OCI-LY3 (cell line): ENCODE results near the gene TASOR.
A peak's percentile ranks its signal among the peaks of the same experiment; 100 is the strongest.

Experiments
- H2AFZ ChIP-seq: fragments of 200-600, 300-600 bp; shearing (Covaris generic); 2 replicates; pipeline ENCODE4 v1.6.0; 2014; ENCODE audit warnings: antibody characterized with exemption, low read depth, low read length
- H3K27ac ChIP-seq: fragments of 200-600, 300-600 bp; sonication (generic); 2 replicates; pipeline ENCODE4 v1.5.1; 2014; ENCODE audit warnings: mild to moderate bottlenecking, low read length, moderate library complexity, mixed read lengths
- H3K27me3 ChIP-seq: fragments of 200-600, 300-600 bp; sonication (generic); 2 replicates; pipeline ENCODE4 v1.6.1; 2014; ENCODE audit warnings: low read depth, low read length, mixed read lengths
- H3K36me3 ChIP-seq: fragments of 200-600, 300-600 bp; sonication (generic); replicated peaks from 2 replicates; pipeline ENCODE3; 2014; ENCODE audit warnings: low read depth, low read length, mixed read lengths
- H3K4me1 ChIP-seq: fragments of 300-600, 200-600 bp; sonication (generic); 2 replicates; pipeline ENCODE4 v1.6.1; 2014; ENCODE audit warnings: low read length, mixed read lengths
- H3K4me2 ChIP-seq: fragments of 200-600, 300-600 bp; sonication (generic); 2 replicates; pipeline ENCODE4 v1.6.1; 2014; ENCODE audit warnings: low read length, mixed read lengths
- H3K4me3 ChIP-seq: fragments of 300-600, 200-600 bp; sonication (generic); 2 replicates; pipeline ENCODE4 v1.5.1; 2014; ENCODE audit warnings: antibody characterized with exemption, mild to moderate bottlenecking, low read length, moderate library complexity
- H3K79me2 ChIP-seq: fragments of 300-600, 200-600 bp; shearing (Covaris generic); 2 replicates; pipeline ENCODE4 v1.6.1; 2014; ENCODE audit warnings: mild to moderate bottlenecking, low read length, mixed read lengths
- H3K9ac ChIP-seq: fragments of 300-600, 200-600 bp; shearing (Covaris generic); 2 replicates; pipeline ENCODE4 v1.6.0; 2014; ENCODE audit warnings: mild to moderate bottlenecking, low read length, moderate library complexity
- H3K9me3 ChIP-seq: fragments of 200-600, 300-600 bp; shearing (Covaris generic); 2 replicates; pipeline ENCODE4 v1.6.1; 2014; ENCODE audit warnings: low read length, mixed read lengths; ENCODE audit not compliant: insufficient read depth
- H4K20me1 ChIP-seq: fragments of 200-600, 300-600 bp; sonication (generic); 2 replicates; pipeline ENCODE4 v1.6.1; 2016; ENCODE audit warnings: low read length, mixed read lengths; ENCODE audit not compliant: insufficient read depth
- CTCF ChIP-seq: fragments of 200-600, 300-600 bp; sonication (generic); IDR thresholded peaks from 2 replicates; pipeline ENCODE4 v1.5.1; 2014; ENCODE audit warnings: antibody characterized with exemption, low read length, low read depth
- EZH2phosphoT487 ChIP-seq: fragments of 200-600 bp; shearing (Covaris generic); IDR thresholded peaks from 2 replicates; pipeline ENCODE4 v1.6.1; 2018; ENCODE audit warnings: antibody characterized with exemption, mixed run types, low read depth

Gene TASOR

GRCh38 chr3:56688191-56688590 is 5.1 kb upstream of the TASOR start:
- Histone ChIP-seq H3K4me2 (no peak overlapping the region), H3K36me3 (peaks cover 16% of the 10 kb centered on the region)

GRCh38 chr3:56684029-56684428 is 964 bp upstream of the TASOR start:
- H2AFZ ChIP-seq = no peak overlapping the region
- TF ChIP-seq EZH2phosphoT487 (no peak), CTCF (no peak)

More at GRCh38 chr3:56688191-56688590, 5.1 kb upstream of the TASOR start:
- Histone ChIP-seq H3K4me1 (peaks cover 16% of the 10 kb centered on the region), H3K27ac (no peak overlapping the region), H3K4me3 (no peak overlapping the region), H3K9ac (no peak overlapping the region), H3K9me3 (peaks cover 4% of the 10 kb centered on the region; the same call in 1 of the 2 replicates), H3K79me2 (no peaks in the 10 kb centered on the region), H2AFZ (no peak overlapping the region), H3K27me3 (no peaks in the 10 kb centered on the region), H4K20me1 (no peaks in the 10 kb centered on the region)
- TF ChIP-seq CTCF = no peak
- TF ChIP-seq EZH2phosphoT487 = no peak

GRCh38 chr3:56682462-56683121 is 473 bp downstream of the TASOR start:
- peaks cover 47% of the 10 kb centered on the region for H3K79me2 ChIP-seq

More at GRCh38 chr3:56684029-56684428, 964 bp upstream of the TASOR start:
- Histone ChIP-seq H4K20me1 (no peaks in the 10 kb centered on the region), H3K27me3 (no peaks in the 10 kb centered on the region), H3K36me3 (peaks cover 46% of the 10 kb centered on the region), H3K27ac (no peak overlapping the region), H3K4me3 (no peak overlapping the region), H3K79me2 (peaks cover 38% of the 10 kb centered on the region), H3K9me3 (peaks cover 4% of the 10 kb centered on the region; the same call in 1 of the 2 replicates), H3K9ac (no peak overlapping the region), H3K4me2 (no peak overlapping the region), H3K4me1 (peaks cover 28% of the 10 kb centered on the region)

More at GRCh38 chr3:56682462-56683121, 473 bp downstream of the TASOR start:
- peaks cover 50% of the 10 kb centered on the region for H3K36me3 ChIP-seq
- no peak for TF ChIP-seq CTCF
- no peak for TF ChIP-seq EZH2phosphoT487
- peaks cover 24% of the 10 kb centered on the region for H3K4me1 ChIP-seq
- H3K4me2 ChIP-seq = peak overlapping the region; percentile 69
- peak overlapping the region; percentile 82 for H3K4me3 ChIP-seq
- H3K27me3 ChIP-seq = no peaks in the 10 kb centered on the region
- 0 out of 2 replicates have a peak, but pooled peaks cover 3% of the 10 kb centered on the region for H4K20me1 ChIP-seq
- peaks cover 4% of the 10 kb centered on the region; the same call in 1 of the 2 replicates for H3K9me3 ChIP-seq
- H2AFZ ChIP-seq = peak overlapping the region; percentile 76
- H3K27ac ChIP-seq = peak overlapping the region; percentile 80
- H3K9ac ChIP-seq = peak overlapping the region; percentile 91
